OCI-LY7 (cell line): ENCODE measurements around the gene ALPK3. TPM values are rescaled to one million over a fixed set of nuclear protein-coding genes. Genes with fewer than 3 reads are reported as not detected.

ENCODE experiments used
- BruUV-seq: library from RNA; stranded (reverse); fragments of 400-500 nt; replicated peaks from 2 replicates; lab custom pipeline; 2021; lab: Mats Ljungman, UMichigan
- CTCF ChIA-PET: fragments of 300-600 bp; sonication (Branson Sonifier 250); formaldehyde crosslinking; loops from one replicate; lab custom pipeline; 2022; ENCODE audit warnings: antibody characterized with exemption; ENCODE audit not compliant: unreplicated experiment; lab: Charles Lee
- POLR2A ChIA-PET: fragments of 300-600 bp; sonication (Branson Sonifier 250); formaldehyde crosslinking; loops from one replicate; lab custom pipeline; 2022; ENCODE audit warnings: antibody characterized with exemption; lab: Charles Lee
- DNase-seq: peaks from one replicate; pipeline ENCODE4 v3.0.0-alpha.2; 2015; ENCODE audit warnings: low spot score
- H2AFZ ChIP-seq: fragments of 200-600 bp; sonication (generic), shearing (Covaris generic); 2 replicates; pipeline ENCODE4 v1.6.1; 2014; ENCODE audit warnings: mild to moderate bottlenecking, antibody characterized with exemption, low read length, moderate library complexity
- H3K27ac ChIP-seq: fragments of 200-600 bp; sonication (generic); 2 replicates; pipeline ENCODE4 v1.5.1; 2014; ENCODE audit warnings: mixed run types, low read depth, mild to moderate bottlenecking, moderate library complexity, low read length, inconsistent platforms; ENCODE audit not compliant: poor library complexity, severe bottlenecking
- H3K36me3 ChIP-seq: fragments of 200-600 bp; sonication (generic); 2 replicates; pipeline ENCODE4 v1.6.1; 2014; ENCODE audit warnings: mild to moderate bottlenecking, antibody characterized with exemption, low read length, moderate library complexity, mixed read lengths; ENCODE audit not compliant: insufficient read depth
- H3K4me1 ChIP-seq: fragments of 200-600 bp; sonication (generic); 2 replicates; pipeline ENCODE4 v1.5.1; 2014; ENCODE audit warnings: mild to moderate bottlenecking, low read length; ENCODE audit not compliant: insufficient read depth, poor library complexity, severe bottlenecking
- H3K4me2 ChIP-seq: fragments of 200-600 bp; sonication (generic); 2 replicates; pipeline ENCODE4 v1.6.1; 2014; ENCODE audit warnings: mild to moderate bottlenecking, low read length
- H3K4me3 ChIP-seq: fragments of 200-600 bp; sonication (generic); 2 replicates; pipeline ENCODE4 v1.5.1; 2014; ENCODE audit warnings: mild to moderate bottlenecking, low read depth, low read length; ENCODE audit not compliant: poor library complexity, severe bottlenecking
- H3K79me2 ChIP-seq: fragments of 200-600 bp; sonication (generic); 2 replicates; pipeline ENCODE4 v1.6.1; 2016; ENCODE audit warnings: low read depth, mild to moderate bottlenecking, low read length, moderate library complexity, mixed read lengths; ENCODE audit not compliant: insufficient read depth
- H3K9me2 ChIP-seq: fragments of 200-600 bp; sonication (generic); 2 replicates; pipeline ENCODE4 v1.6.1; 2016; ENCODE audit warnings: mild to moderate bottlenecking, low read length, mixed read lengths; ENCODE audit not compliant: insufficient read depth
- H3K9me3 ChIP-seq: fragments of 200-600 bp; sonication (generic); 2 replicates; pipeline ENCODE4 v1.6.1; 2014; ENCODE audit warnings: mild to moderate bottlenecking, mixed run types, low read length, mixed read lengths
- H4K20me1 ChIP-seq: fragments of 200-600 bp; sonication (generic); 2 replicates; pipeline ENCODE4 v1.6.1; 2014; ENCODE audit warnings: mild to moderate bottlenecking, antibody characterized with exemption, low read length, moderate library complexity, mixed read lengths; ENCODE audit not compliant: insufficient read depth
- CTCF ChIP-seq: fragments of 200-600 bp; sonication (generic); conservative IDR thresholded peaks from 2 replicates; pipeline ENCODE4 v1.5.1; 2014; ENCODE audit warnings: mild to moderate bottlenecking, antibody characterized with exemption, low read length, moderate library complexity, mixed read lengths
- EZH2phosphoT487 ChIP-seq: fragments of 200-600 bp; sonication (generic); IDR thresholded peaks from 2 replicates; pipeline ENCODE4 v1.6.1; 2018; ENCODE audit warnings: low read depth, borderline replicate concordance, mild to moderate bottlenecking, mixed run types, antibody characterized with exemption, low read length, moderate library complexity, mixed read lengths
- intact Hi-C: fragments of 100-400 bp; cut with micrococcal nuclease; formaldehyde crosslinking; loops from one replicate; pipeline ENCODE4 v1.10.0; 2022; ENCODE audit not compliant: unreplicated experiment
- total RNA-seq, 2 experiments: library from RNA; depleted of rRNA in 1 of 2; stranded (reverse); fragments of >200 nt in 1 of 2; shearing (Covaris generic) in 1 of 2; gene quantifications; 2 replicates each; pipeline ENCODE4 v1.2.3, GENCODE V29; 2014 to 2022

ALPK3 gene
- total RNA-seq, 2 experiments from 2014 or later = 0.16 to 0.23 TPM

DNA sequence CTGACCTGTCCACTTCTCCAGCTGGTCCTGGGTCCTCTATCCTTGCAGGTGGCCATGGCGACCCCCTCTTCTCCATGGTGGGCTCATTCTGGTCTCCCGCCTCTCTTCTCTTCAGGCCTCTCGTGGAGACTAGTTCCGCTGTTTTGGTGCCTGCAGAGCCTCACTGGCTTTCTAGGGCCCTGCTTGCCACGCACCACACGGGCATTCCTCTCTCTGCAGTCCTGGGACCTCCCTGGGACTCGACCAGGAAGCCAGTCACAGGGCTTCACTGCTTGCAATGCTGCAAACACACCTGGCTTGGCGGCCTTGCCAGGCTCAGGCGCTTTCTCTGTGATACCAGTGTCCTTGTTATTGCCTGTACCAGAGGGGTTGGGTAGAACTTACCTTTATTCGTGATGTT lies 76.5 kb downstream of the ALPK3 start:
- Histone ChIP-seq H3K4me1 (no peaks in the 10 kb centered on the region), H3K79me2 (no peaks in the 10 kb centered on the region), H3K4me2 (no peak overlapping the region), H3K4me3 (no peak overlapping the region), H3K9me2 (no peaks in the 10 kb centered on the region), H4K20me1 (no peaks in the 10 kb centered on the region), H2AFZ (no peak overlapping the region), H3K36me3 (no peaks in the 10 kb centered on the region), H3K9me3 (no peaks in the 10 kb centered on the region), H3K27ac (no peak overlapping the region)
- ChIA-PET CTCF (no interaction called here), POLR2A (interaction anchor here (0.7 kb wide), 1 partner anchor 26 kb away, joined by 4 read pairs; no protein-coding TSS in a partner anchor)
- TF ChIP-seq EZH2phosphoT487 (no peak), CTCF (no peak)
- intact Hi-C loops = no loop called here
- BruUV-seq = no TSS peak
- no peak for DNase-seq

- Histone ChIP-seq H3K9me2 (no peaks in the 10 kb centered on the region), H4K20me1 (no peaks in the 10 kb centered on the region), H3K4me2 (no peak overlapping the region), H3K36me3 (no peaks in the 10 kb centered on the region), H3K4me3 (no peak overlapping the region), H3K79me2 (no peaks in the 10 kb centered on the region), H3K4me1 (no peaks in the 10 kb centered on the region), H3K27ac (no peak overlapping the region), H3K9me3 (no peaks in the 10 kb centered on the region), H2AFZ (no peak overlapping the region)
- no peak for DNase-seq
- BruUV-seq = no TSS peak
- ChIA-PET POLR2A (no interaction called here), CTCF (no interaction called here)
- no peak for TF ChIP-seq EZH2phosphoT487
- TF ChIP-seq CTCF = no peak
- intact Hi-C loops = no loop called here
These were observed 77.7 kb downstream of the ALPK3 start for GRCh38 chr15:84894736-84895425.

GRCh38 chr15:84898761-84899160 lies 81.6 kb downstream of the ALPK3 start:
- Histone ChIP-seq H4K20me1 (no peaks in the 10 kb centered on the region), H3K4me1 (no peaks in the 10 kb centered on the region), H3K4me2 (no peak overlapping the region), H2AFZ (no peak overlapping the region), H3K9me3 (no peaks in the 10 kb centered on the region), H3K79me2 (no peaks in the 10 kb centered on the region), H3K36me3 (no peaks in the 10 kb centered on the region), H3K4me3 (no peak overlapping the region), H3K27ac (no peak overlapping the region), H3K9me2 (no peaks in the 10 kb centered on the region)
- no TSS peak for BruUV-seq
- CTCF ChIA-PET = no interaction called here
- TF ChIP-seq CTCF = no peak
- intact Hi-C loops = no loop called here
- POLR2A ChIA-PET = interaction anchor here (0.7 kb wide), 1 partner anchor 1887 kb away, joined by 4 read pairs; no protein-coding TSS in a partner anchor
- DNase-seq = no peak
